ENCODE measurements around the gene EFCAB8. TPM values are rescaled to one million over a fixed set of nuclear protein-coding genes. Genes with fewer than 3 reads are reported as not detected.
"Not testable (repeated sequence)": the region's sequence is repeated elsewhere in the genome, so short reads cannot be mapped to it uniquely, and the experiment has no call there.

EFCAB8 gene
- total and polyA plus RNA-seq, 4 donors, result 0.10 to 0.36 (median 0.20) TPM

- H3K4me1 ChIP-seq (ENCODE audit: control insufficient read depth, insufficient read depth, low read length), result no peaks in the 10 kb centered on the region
- DNase-seq (ENCODE audit: low read depth in 4 of 6, low spot score in 6 of 6), result no peak
These were observed 102.4 kb downstream of the EFCAB8 start for GRCh38 chr20:32960849-32961731.

DNA sequence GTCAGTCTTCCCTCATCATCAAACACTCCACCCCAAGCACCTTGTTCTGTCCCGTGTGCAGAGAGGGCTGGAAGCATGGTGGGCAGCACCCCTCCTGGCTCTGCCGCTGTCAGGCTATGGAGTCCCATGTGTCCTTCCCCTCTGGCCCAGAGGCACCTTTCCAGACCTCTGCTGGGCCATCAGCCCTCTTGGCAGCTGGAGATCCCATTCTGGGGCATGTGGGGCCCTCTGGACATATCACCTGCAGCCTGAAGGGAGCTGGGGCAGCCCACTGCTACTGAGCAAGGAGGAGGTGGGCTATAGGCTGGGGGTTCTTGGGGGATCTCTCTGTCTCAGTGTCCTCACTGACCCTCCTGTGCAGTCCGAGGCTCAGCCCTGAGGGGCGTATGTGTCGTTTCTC lies 103.3 kb downstream of the EFCAB8 start:
- Histone ChIP-seq H3K36me3 (ENCODE audit: control insufficient read depth, insufficient read depth, low read length) (no peaks in the 10 kb centered on the region), H3K4me1 (ENCODE audit: control insufficient read depth, insufficient read depth, low read length) (no peaks in the 10 kb centered on the region), H3K27me3 (ENCODE audit: control insufficient read depth, insufficient read depth, low read length) (no peaks in the 10 kb centered on the region), H3K9me3 (ENCODE audit: control insufficient read depth, insufficient read depth, low read length) (peaks cover 2% of the 10 kb centered on the region), H3K27ac (ENCODE audit: low read depth, low read length) (no peak overlapping the region), H3K4me3 (ENCODE audit: low read depth, low read length) (no peak overlapping the region)
- 89% methylated on average over 2 of the region's 5 CpGs for WGBS (ENCODE audit: insufficient coverage)
- DNase-seq (ENCODE audit: low read depth in 4 of 6, low spot score in 6 of 6), result no peak

More at GRCh38 chr20:32960849-32961731, 102.4 kb downstream of the EFCAB8 start:
- WGBS (ENCODE audit: insufficient coverage), result 92% methylated on average over 28 of the region's 28 CpGs
- Histone ChIP-seq H3K9me3 (ENCODE audit: control insufficient read depth, insufficient read depth, low read length) (peaks cover 6% of the 10 kb centered on the region), H3K27me3 (ENCODE audit: control insufficient read depth, insufficient read depth, low read length) (no peaks in the 10 kb centered on the region), H3K36me3 (ENCODE audit: control insufficient read depth, insufficient read depth, low read length) (no peaks in the 10 kb centered on the region), H3K4me3 (ENCODE audit: low read depth, low read length) (no peak overlapping the region), H3K27ac (ENCODE audit: low read depth, low read length) (no peak overlapping the region)

DNA sequence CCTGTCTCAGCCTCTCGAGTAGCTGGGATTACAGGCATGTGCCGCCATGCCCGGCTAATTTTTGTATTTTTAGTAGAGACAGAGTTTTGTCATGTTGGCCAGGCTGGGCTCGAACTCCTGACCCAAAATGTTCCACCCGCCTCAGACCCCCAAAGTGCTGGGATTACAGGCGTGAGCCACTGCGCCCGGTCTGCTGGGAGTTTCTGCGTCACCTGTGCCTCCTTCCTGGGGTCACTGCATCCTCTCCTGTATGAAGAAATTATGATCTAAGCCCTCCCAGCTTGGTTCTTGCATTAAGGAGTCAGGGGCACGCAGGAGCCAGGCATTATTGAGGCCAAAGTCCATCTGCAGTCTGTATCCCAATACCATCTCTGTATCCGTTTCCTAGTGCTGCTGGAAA lies 103.9 kb downstream of the EFCAB8 start:
- 93% methylated on average over 9 of the region's 11 CpGs for WGBS (ENCODE audit: insufficient coverage)
- DNase-seq (ENCODE audit: low read depth in 4 of 6, low spot score in 6 of 6), result not testable (repeated sequence)

GRCh38 chr20:32963176-32963575 lies 104.5 kb downstream of the EFCAB8 start:
- 78% methylated on average over 4 of the region's 5 CpGs for WGBS (ENCODE audit: insufficient coverage)
- no peak overlapping the region for H3K4me3 ChIP-seq (ENCODE audit: low read depth, low read length)
- H3K36me3 ChIP-seq (ENCODE audit: control insufficient read depth, insufficient read depth, low read length), result no peaks in the 10 kb centered on the region
- H3K27ac ChIP-seq (ENCODE audit: low read depth, low read length), result no peak overlapping the region
- no peaks in the 10 kb centered on the region for H3K27me3 ChIP-seq (ENCODE audit: control insufficient read depth, insufficient read depth, low read length)
- no peak for DNase-seq (ENCODE audit: low read depth in 4 of 6, low spot score in 6 of 6)
- H3K4me1 ChIP-seq (ENCODE audit: control insufficient read depth, insufficient read depth, low read length), result no peaks in the 10 kb centered on the region
- H3K9me3 ChIP-seq (ENCODE audit: control insufficient read depth, insufficient read depth, low read length), result no peaks in the 10 kb centered on the region

More for the DNA sequence above, 103.9 kb downstream of the EFCAB8 start:
- not testable (repeated sequence) for H3K4me1 ChIP-seq (ENCODE audit: control insufficient read depth, insufficient read depth, low read length); H3K27ac ChIP-seq (ENCODE audit: low read depth, low read length); H3K9me3 ChIP-seq (ENCODE audit: control insufficient read depth, insufficient read depth, low read length); H3K27me3 ChIP-seq (ENCODE audit: control insufficient read depth, insufficient read depth, low read length); H3K36me3 ChIP-seq (ENCODE audit: control insufficient read depth, insufficient read depth, low read length); H3K4me3 ChIP-seq (ENCODE audit: low read depth, low read length)

- Histone ChIP-seq H3K4me1 (ENCODE audit: control insufficient read depth, insufficient read depth, low read length) (peaks cover 9% of the 10 kb centered on the region), H3K27ac (ENCODE audit: low read depth, low read length) (no peak overlapping the region), H3K9me3 (ENCODE audit: control insufficient read depth, insufficient read depth, low read length) (no peaks in the 10 kb centered on the region), H3K27me3 (ENCODE audit: control insufficient read depth, insufficient read depth, low read length) (no peaks in the 10 kb centered on the region), H3K4me3 (ENCODE audit: low read depth, low read length) (no peak overlapping the region), H3K36me3 (ENCODE audit: control insufficient read depth, insufficient read depth, low read length) (no peaks in the 10 kb centered on the region)
- 100% methylated on average over 2 of the region's 6 CpGs for WGBS (ENCODE audit: insufficient coverage)
- no peak for DNase-seq (ENCODE audit: low read depth in 4 of 6, low spot score in 6 of 6)
These were observed 105.9 kb downstream of the EFCAB8 start for GRCh38 chr20:32964575-32964974.

- Histone ChIP-seq H3K4me1 (ENCODE audit: control insufficient read depth, insufficient read depth, low read length) (peaks cover 9% of the 10 kb centered on the region), H3K36me3 (ENCODE audit: control insufficient read depth, insufficient read depth, low read length) (no peaks in the 10 kb centered on the region), H3K27me3 (ENCODE audit: control insufficient read depth, insufficient read depth, low read length) (no peaks in the 10 kb centered on the region), H3K27ac (ENCODE audit: low read depth, low read length) (no peak overlapping the region), H3K4me3 (ENCODE audit: low read depth, low read length) (no peak overlapping the region), H3K9me3 (ENCODE audit: control insufficient read depth, insufficient read depth, low read length) (no peaks in the 10 kb centered on the region)
- WGBS (ENCODE audit: insufficient coverage), result 80% methylated on average over 7 of the region's 8 CpGs
- DNase-seq (ENCODE audit: low read depth in 4 of 6, low spot score in 6 of 6), result no peak
These were observed 106.4 kb downstream of the EFCAB8 start for GRCh38 chr20:32965115-32965514.

DNA sequence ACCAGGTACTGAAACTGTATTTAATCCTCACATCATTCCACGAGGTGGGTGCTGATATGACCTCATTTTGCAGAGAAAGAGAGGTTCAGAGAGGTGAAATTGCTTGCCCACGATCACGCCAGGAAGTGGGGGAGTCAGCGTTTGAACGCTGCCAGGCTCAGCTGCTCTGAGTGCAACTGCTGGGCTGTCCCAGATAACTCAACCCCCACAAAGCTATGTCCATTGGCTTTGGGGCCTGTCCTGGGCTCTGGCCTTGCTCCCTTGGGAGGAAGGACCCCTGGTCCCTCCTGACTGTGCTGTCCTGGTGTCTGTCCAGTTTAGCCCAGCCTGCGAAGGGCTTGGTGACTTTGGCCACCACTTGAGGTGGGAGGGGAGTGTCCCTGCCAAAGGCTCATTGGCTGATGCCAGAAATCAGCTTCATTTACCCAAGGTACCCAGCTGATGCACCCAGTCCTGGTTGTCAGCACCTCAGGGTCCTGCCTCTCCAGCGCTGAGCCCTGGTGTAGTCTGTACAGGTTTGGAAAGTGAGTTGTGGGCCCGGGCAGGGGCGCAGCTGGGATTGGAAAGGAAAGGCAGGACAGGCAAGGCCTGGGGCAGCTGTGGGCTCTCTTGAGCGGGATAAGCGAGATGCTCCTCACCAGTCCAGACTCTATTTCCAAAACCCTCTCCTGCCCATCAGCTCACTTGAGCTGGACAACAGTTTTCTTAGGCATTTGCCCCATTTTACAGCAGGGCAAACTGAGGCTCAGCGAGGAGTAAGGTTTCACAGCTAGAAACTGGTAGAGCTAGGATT lies 107.1 kb downstream of the EFCAB8 start:
- peaks cover 15% of the 10 kb centered on the region for H3K4me1 ChIP-seq (ENCODE audit: control insufficient read depth, insufficient read depth, low read length)
- H3K36me3 ChIP-seq (ENCODE audit: control insufficient read depth, insufficient read depth, low read length), result no peaks in the 10 kb centered on the region
- no peaks in the 10 kb centered on the region for H3K27me3 ChIP-seq (ENCODE audit: control insufficient read depth, insufficient read depth, low read length)
- no peaks in the 10 kb centered on the region for H3K9me3 ChIP-seq (ENCODE audit: control insufficient read depth, insufficient read depth, low read length)
- no peak overlapping the region for H3K27ac ChIP-seq (ENCODE audit: low read depth, low read length)
- DNase-seq (ENCODE audit: low read depth in 4 of 6, low spot score in 6 of 6), result no peak
- no peak overlapping the region for H3K4me3 ChIP-seq (ENCODE audit: low read depth, low read length)
- 81% methylated on average over 8 of the region's 12 CpGs for WGBS (ENCODE audit: insufficient coverage)

DNA sequence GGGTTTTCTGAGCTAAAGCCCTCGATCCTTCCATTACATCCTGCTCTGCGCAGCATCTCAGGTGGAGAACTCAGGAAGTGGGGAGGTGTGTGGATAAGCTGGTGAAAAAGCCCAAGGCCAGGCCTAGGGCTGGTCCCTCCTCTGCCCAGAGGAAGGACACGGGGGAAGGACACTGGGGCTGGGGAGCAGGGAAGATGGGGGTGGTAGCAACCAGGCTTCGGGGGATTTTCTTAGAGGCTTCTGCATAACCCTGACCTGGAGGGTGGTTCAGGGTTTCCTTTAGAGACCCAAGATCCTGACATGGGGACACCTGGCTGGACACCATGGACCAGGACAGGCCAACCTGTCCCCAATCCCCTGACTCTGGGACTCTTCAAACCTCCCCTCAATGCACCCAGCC lies 107.7 kb downstream of the EFCAB8 start:
- WGBS (ENCODE audit: insufficient coverage), result 84% methylated on average over 4 of the region's 4 CpGs
- Histone ChIP-seq H3K36me3 (ENCODE audit: control insufficient read depth, insufficient read depth, low read length) (no peaks in the 10 kb centered on the region), H3K27me3 (ENCODE audit: control insufficient read depth, insufficient read depth, low read length) (no peaks in the 10 kb centered on the region), H3K4me3 (ENCODE audit: low read depth, low read length) (no peak overlapping the region), H3K4me1 (ENCODE audit: control insufficient read depth, insufficient read depth, low read length) (peaks cover 21% of the 10 kb centered on the region), H3K27ac (ENCODE audit: low read depth, low read length) (no peak overlapping the region), H3K9me3 (ENCODE audit: control insufficient read depth, insufficient read depth, low read length) (no peaks in the 10 kb centered on the region)
- no peak for DNase-seq (ENCODE audit: low read depth in 4 of 6, low spot score in 6 of 6)

DNA sequence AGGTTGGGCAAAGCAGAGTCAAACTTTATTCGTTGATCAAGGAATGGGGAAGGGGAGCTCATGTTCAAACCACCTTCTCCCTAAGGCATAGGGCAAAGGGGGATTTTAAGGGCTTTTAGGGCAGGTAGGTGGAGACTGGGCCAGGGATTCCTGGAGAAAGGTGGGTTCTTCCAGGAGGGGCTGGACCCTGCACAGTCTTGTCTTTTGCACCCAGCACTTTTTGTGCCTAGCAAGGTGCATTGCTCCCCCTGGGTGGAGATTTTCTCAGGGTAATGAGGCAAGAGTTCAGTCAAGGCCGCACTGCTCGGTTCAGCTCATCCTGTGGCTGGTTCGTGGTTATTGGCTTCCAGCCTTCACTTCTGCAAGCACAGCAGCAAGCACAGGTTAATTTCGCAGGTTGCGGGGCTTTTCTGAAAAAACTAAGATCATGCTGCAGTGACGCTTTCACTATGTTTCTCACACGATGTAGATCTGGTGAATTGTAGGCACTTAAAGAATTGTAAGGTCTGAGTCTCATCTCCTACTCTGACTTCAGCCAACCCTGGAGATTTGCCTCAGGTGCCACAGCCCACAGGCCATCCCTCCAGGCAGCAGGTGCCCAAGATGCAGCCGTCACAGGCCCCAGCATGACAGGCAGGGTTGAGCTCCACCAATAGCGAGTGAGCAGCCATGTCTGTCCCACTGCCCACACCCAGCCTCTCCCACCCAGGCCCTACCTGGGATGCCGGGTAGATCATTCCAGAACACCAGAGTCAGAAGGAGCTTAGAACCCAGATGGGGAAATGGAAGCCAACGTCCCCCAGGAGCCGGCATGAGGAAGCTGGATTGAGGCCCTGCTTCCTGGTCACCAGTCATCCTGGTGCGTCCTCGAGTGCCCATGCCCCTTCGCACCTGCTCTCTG lies 108.4 kb downstream of the EFCAB8 start:
- H3K27me3 ChIP-seq (ENCODE audit: control insufficient read depth, insufficient read depth, low read length), result no peaks in the 10 kb centered on the region
- no peaks in the 10 kb centered on the region for H3K9me3 ChIP-seq (ENCODE audit: control insufficient read depth, insufficient read depth, low read length)
- WGBS (ENCODE audit: insufficient coverage), result 86% methylated on average over 14 of the region's 16 CpGs
- peaks cover 29% of the 10 kb centered on the region for H3K4me1 ChIP-seq (ENCODE audit: control insufficient read depth, insufficient read depth, low read length)
- no peak for DNase-seq (ENCODE audit: low read depth in 4 of 6, low spot score in 6 of 6)
- no peak overlapping the region for H3K27ac ChIP-seq (ENCODE audit: low read depth, low read length)
- no peak overlapping the region for H3K4me3 ChIP-seq (ENCODE audit: low read depth, low read length)
- H3K36me3 ChIP-seq (ENCODE audit: control insufficient read depth, insufficient read depth, low read length), result no peaks in the 10 kb centered on the region

Data from spinal cord (tissue), 10 donors.